Measurements from ENCODE around the gene NDST1.

- TF ChIP-seq SUZ12 (IDR thresholded peaks at IDR 0.05) (no peak), FOXA1 (IDR thresholded peaks at IDR 0.05) (no peak), TARDBP (IDR thresholded peaks at IDR 0.05) (no peak)
These were observed 35.1 kb downstream of the NDST1 start for GRCh38 chr5:150542933-150543445.

Measured in HEK293T (cell line).